ENCODE measurements around the gene FHIP1B. TPM values are rescaled to one million over a fixed set of nuclear protein-coding genes. Genes with fewer than 3 reads are reported as not detected.
"Not testable (repeated sequence)": the region's sequence is repeated elsewhere in the genome, so short reads cannot be mapped to it uniquely, and the experiment has no call there.

Gene FHIP1B
- total RNA-seq: 10 to 100 TPM; 17.7 to 17.8 TPM

GRCh38 chr11:6234387-6235107 lies at the start of gene FHIP1B:
Gene FHIP1B, minus strand, starts transcription at chr11:6234636. Its CDS starts 10,120 bp downstream, at chr11:6224516.
- CTCF ChIA-PET: interaction anchor here (0.6 to 1.4 kb wide), 3 partner anchors 16 to 966 kb away, joined by 3 to 7 read pairs (median 3); no protein-coding TSS in a partner anchor
- POLR2A ChIA-PET: no interaction called here

GRCh38 chr11:6283453-6284023 lies 49.1 kb upstream of the FHIP1B start:
- POLR2A ChIA-PET: no interaction called here
- CTCF ChIA-PET: no interaction called here

GRCh38 chr11:6280809-6281208 lies 46.4 kb upstream of the FHIP1B start:
- POLR2A ChIA-PET: not testable (repeated sequence)
- CTCF ChIA-PET: interaction anchor here (1.0 kb wide), 1 partner anchor 18 kb away, joined by 3 read pairs; no protein-coding TSS in a partner anchor

GRCh38 chr11:6273188-6273587 lies 38.8 kb upstream of the FHIP1B start:
- ChIA-PET CTCF (interaction anchor here (0.6 to 1.5 kb wide), 3 partner anchors 22 to 1515 kb away, joined by 3 to 4 read pairs (median 3); no protein-coding TSS in a partner anchor), POLR2A (no interaction called here)

DNA sequence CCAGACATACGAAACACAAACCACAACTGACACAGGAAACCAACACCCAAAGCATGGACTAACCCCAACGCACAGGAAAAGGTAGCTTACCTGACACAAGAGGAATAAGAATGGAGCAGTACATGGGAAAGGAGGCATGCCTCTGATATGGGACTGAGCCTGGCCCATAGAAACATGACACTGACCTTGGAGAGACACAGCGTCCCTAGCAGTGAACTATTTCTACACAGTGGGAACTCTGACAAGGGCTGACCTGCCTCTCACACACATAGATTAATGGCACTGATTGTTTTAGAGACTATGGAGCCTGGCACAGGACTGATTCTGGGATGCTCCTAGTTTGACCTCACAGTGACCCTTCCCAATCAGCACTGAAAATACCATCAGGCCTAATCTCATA lies 37.2 kb upstream of the FHIP1B start:
- ChIA-PET POLR2A (no interaction called here), CTCF (interaction anchor here (1.8 kb wide), 1 partner anchor 21 kb away, joined by 6 read pairs; no protein-coding TSS in a partner anchor)

DNA sequence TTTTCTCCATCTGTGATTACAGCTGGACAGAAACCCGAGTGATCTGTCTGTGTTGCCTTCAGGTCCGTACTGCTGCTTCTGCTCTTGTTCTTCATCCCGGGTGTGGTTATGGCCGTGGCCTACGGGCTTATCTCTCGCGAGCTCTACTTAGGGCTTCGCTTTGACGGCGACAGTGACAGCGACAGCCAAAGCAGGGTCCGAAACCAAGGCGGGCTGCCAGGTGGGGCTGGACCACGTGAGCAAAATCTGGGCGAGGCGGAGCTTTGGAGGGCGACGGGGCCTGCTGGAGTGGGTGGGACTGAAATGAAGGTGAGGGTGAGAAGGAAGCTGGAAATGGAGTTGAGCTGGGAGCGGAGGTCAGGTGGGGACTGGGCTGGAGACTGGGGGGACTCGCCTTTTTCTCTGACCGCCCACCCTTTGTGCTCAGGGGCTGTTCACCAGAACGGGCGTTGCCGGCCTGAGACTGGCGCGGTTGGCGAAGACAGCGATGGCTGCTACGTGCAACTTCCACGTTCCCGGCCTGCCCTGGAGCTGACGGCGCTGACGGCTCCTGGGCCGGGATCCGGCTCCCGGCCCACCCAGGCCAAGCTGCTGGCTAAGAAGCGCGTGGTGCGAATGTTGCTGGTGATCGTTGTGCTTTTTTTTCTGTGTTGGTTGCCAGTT lies 36.3 kb upstream of the FHIP1B start:
- POLR2A ChIA-PET: no interaction called here
- CTCF ChIA-PET: interaction anchor here (1.0 to 2.1 kb wide), 3 partner anchors 20 to 93 kb away, joined by 3 to 6 read pairs (median 5); no protein-coding TSS in a partner anchor

DNA sequence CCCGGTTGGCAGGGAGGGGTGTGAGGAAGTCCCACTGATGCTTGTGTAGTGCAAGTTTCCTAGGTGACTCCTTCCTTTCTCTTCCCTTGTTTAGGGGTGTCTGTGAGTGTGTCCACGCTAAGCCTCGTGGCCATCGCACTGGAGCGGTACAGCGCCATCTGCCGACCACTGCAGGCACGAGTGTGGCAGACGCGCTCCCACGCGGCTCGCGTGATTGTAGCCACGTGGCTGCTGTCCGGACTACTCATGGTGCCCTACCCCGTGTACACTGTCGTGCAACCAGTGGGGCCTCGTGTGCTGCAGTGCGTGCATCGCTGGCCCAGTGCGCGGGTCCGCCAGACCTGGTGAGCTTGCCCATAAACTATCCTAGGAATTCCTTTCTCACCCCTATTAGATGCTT lies 35.6 kb upstream of the FHIP1B start:
- ChIA-PET CTCF (interaction anchor here (1.8 to 2.1 kb wide), 2 partner anchors 19 to 93 kb away, joined by 5 to 6 read pairs; no protein-coding TSS in a partner anchor), POLR2A (no interaction called here)

GRCh38 chr11:6268820-6269219 lies 34.4 kb upstream of the FHIP1B start:
- ChIA-PET POLR2A (no interaction called here), CTCF (interaction anchor here (0.6 to 1.8 kb wide), 2 partner anchors 94 to 185 kb away, joined by 5 to 10 read pairs; no protein-coding TSS in a partner anchor)

GRCh38 chr11:6263662-6264061 lies 29.2 kb upstream of the FHIP1B start:
- CTCF ChIA-PET: interaction anchor here (1.7 kb wide), 1 partner anchor 13 kb away, joined by 3 read pairs; no protein-coding TSS in a partner anchor
- POLR2A ChIA-PET: no interaction called here

- ChIA-PET CTCF (interaction anchor here (1.5 kb wide), 1 partner anchor 9 kb away, joined by 4 read pairs; no protein-coding TSS in a partner anchor), POLR2A (no interaction called here)
Observed at GRCh38 chr11:6260207-6260726, 25.8 kb upstream of the FHIP1B start.

DNA sequence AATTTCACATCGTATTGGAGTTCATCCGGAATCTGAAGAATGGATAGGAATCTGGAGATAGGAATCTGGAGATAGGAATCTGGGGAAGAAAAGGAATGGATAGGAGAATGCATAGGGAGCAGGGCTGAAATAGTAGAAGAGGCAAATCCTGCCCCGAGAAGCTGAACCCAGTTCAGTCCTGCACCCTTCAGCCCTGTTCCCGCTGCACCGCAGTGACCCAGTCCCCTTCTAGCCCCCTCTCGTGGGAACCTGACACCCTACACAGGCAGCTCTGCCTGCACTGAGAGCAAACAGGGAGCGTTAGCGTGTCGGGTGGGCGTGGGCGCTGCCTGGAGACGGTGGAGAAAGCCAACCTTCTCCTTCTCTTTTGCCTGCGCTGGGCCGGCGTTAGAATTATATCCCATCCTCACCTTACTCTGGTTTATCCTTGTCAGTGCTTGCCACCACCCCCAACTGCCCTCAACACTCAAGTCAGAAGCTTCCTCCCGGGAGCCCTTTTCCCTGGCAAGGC lies 24.2 kb upstream of the FHIP1B start:
- CTCF ChIA-PET: interaction anchor here (0.6 to 1.4 kb wide), 3 partner anchors 23 to 105 kb away, joined by 3 read pairs; no protein-coding TSS in a partner anchor
- POLR2A ChIA-PET: no interaction called here

DNA sequence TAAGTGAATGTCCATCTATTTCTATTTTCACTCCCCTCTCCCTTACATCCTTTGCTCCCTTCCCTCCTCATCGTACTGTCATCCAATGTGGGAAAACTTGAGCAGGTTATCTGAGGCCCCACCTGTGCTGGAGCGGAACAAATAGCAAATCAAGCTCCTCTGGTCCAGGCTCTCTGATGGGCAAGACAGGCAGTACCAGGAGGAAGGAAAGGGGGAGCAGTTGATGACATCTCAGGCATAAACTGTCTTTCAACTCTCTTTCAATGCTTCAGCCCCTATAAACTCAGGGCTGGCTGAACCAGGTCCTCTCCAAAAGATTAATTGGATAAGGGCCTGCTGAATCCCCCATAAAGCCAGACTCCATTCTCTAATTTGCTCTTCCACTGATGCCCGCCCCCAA lies 23.7 kb upstream of the FHIP1B start:
- ChIA-PET CTCF (interaction anchor here (0.7 kb wide), 1 partner anchor 24 kb away, joined by 3 read pairs; no protein-coding TSS in a partner anchor), POLR2A (no interaction called here)

GRCh38 chr11:6253197-6253596 lies 18.8 kb upstream of the FHIP1B start:
- POLR2A ChIA-PET: no interaction called here
- CTCF ChIA-PET: interaction anchor here (3.5 kb wide), 1 partner anchor 101 kb away, joined by 20 read pairs; no protein-coding TSS in a partner anchor

- CTCF ChIA-PET: interaction anchor here (1.0 to 3.5 kb wide), 7 partner anchors 10 to 111 kb away, joined by 4 to 20 read pairs (median 5); no protein-coding TSS in a partner anchor
- POLR2A ChIA-PET: no interaction called here
Observed at GRCh38 chr11:6251990-6252473, 17.6 kb upstream of the FHIP1B start.

- ChIA-PET POLR2A (no interaction called here), CTCF (interaction anchor here (0.6 to 3.5 kb wide), 15 partner anchors 9 to 224 kb away, joined by 3 to 20 read pairs (median 4); partner anchors contain the start of gene CCKBR)
Observed at GRCh38 chr11:6251120-6251733, 16.8 kb upstream of the FHIP1B start.

DNA sequence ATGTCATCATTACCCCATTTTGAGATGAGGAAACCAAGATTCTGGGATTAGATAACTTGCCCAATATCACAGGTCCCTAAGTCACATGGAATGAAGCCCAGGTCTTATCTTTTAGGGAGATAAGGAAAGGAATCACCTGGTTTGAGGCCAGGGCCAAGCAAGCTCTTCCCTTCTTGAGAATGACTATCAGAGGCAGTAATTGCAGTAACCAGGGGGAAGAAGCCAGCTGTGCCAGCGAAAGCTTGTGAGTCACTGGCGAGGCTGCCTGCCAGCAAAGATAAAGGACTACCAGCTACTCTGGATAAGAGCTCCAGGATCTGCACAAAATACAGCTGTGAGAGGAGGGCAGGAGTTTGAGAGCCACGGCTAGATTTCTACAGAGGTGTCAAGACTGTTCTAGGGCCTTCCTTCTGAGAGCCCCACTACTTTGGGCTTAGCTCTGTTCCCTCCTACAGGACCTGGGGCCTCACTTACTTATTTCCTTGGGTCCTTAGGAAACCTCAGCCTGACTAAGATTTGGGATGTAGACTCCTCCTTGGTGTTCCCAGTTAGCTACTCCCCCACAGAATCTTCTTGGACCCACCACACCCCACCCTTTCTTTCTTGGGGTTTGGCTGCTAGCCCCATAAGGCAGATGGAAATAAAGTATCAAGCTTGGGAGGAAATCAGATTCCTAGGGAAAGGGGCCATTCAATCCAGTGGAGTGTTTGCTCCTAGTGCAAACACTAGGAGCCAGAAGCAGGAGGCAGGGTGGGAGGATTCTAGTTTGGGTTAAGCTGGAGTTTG lies 15.5 kb upstream of the FHIP1B start:
- POLR2A ChIA-PET: no interaction called here
- CTCF ChIA-PET: interaction anchor here (0.9 to 3.5 kb wide), 5 partner anchors 13 to 113 kb away, joined by 3 to 20 read pairs (median 5); no protein-coding TSS in a partner anchor

GRCh38 chr11:6248897-6249296 lies 14.5 kb upstream of the FHIP1B start:
- POLR2A ChIA-PET, CTCF ChIA-PET: not testable (repeated sequence)

- CTCF ChIA-PET: no interaction called here
- POLR2A ChIA-PET: no interaction called here
Observed at GRCh38 chr11:6248248-6248647, 13.8 kb upstream of the FHIP1B start.
